ENCODE data around the gene CNTN4. TPM values are rescaled to one million over a fixed set of nuclear protein-coding genes. Genes with fewer than 3 reads are reported as not detected.

The CNTN4 gene
- total RNA-seq, 3 donors from 2014 or later (not counting 1 experiment from before 2014, with no cell fraction given), result not detected

DNA sequence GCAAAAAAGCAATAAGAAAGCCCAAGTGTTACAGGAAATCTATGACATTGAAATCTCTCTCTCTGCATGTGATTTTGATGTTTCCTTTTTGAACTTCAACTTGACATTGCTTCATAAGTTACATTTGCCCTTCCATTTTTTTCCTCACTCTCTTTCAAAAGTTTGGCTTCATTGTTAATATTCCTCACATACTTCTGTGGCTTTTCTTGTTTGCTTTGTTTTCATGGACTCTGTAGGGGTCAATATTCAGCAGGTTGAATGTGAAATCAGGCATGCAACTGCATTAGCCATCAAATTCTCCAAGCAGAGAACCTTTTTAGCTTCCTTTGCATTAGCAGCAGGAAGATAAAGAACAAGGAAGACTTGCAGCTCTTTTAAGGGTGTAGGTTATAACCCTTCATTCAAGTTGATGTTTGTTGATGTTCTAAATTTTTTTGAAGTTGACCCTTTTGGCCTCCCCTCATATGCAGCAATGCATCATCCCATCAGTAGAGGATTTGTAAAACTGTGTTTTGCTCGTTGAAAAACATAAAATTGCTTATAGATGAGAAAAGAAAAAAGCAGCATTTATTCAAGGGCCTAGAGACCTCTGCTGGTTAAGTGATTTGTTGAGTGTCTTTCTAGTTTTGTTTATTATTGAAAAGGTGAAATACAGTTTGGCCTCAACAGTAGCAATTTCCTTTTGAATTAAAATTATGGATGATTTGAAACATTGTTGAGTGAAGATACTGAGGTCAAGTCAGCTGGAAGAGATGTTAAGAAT, 800.1 kb downstream of the CNTN4 start:
- H3K27ac ChIP-seq (ENCODE audit: low read length), result no peak overlapping the region
- no peaks in the 10 kb centered on the region for H3K36me3 ChIP-seq (ENCODE audit: control insufficient read depth, insufficient read depth, low read length)
- Mint-ChIP-seq H3K36me3 (no peaks in the 10 kb centered on the region), H3K4me1 (no peaks in the 10 kb centered on the region), H3K9me3 (no peaks in the 10 kb centered on the region), H3K4me3 (no peak overlapping the region), H3K27me3 (ENCODE audit: low read depth in 2 of 2) (peaks cover 0 to 14% of the 10 kb centered on the region in 2 donors), H3K27ac (no peak overlapping the region)
- H3K4me1 ChIP-seq (ENCODE audit: control insufficient read depth, insufficient read depth, low read length), result no peaks in the 10 kb centered on the region
- ATAC-seq, result no peak
- no peak for DNase-seq
- no peaks in the 10 kb centered on the region for H3K27me3 ChIP-seq (ENCODE audit: control insufficient read depth, insufficient read depth, low read length)
- TF ChIP-seq, protein P1, sequence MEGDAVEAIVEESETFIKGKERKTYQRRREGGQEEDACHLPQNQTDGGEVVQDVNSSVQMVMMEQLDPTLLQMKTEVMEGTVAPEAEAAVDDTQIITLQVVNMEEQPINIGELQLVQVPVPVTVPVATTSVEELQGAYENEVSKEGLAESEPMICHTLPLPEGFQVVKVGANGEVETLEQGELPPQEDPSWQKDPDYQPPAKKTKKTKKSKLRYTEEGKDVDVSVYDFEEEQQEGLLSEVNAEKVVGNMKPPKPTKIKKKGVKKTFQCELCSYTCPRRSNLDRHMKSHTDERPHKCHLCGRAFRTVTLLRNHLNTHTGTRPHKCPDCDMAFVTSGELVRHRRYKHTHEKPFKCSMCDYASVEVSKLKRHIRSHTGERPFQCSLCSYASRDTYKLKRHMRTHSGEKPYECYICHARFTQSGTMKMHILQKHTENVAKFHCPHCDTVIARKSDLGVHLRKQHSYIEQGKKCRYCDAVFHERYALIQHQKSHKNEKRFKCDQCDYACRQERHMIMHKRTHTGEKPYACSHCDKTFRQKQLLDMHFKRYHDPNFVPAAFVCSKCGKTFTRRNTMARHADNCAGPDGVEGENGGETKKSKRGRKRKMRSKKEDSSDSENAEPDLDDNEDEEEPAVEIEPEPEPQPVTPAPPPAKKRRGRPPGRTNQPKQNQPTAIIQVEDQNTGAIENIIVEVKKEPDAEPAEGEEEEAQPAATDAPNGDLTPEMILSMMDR (IDR thresholded peaks at IDR 0.05), result no peak
- intact Hi-C loops (cut with micrococcal nuclease), result no loop called here
- H3K9me3 ChIP-seq (ENCODE audit: control insufficient read depth, insufficient read depth, low read length), result no peaks in the 10 kb centered on the region
- no peak overlapping the region for H3K4me3 ChIP-seq (ENCODE audit: low read length)
- WGBS (ENCODE audit: insufficient coverage), result 38% methylated on average over 1 of the region's 1 CpG

GRCh38 chr3:2904054-2904453, 805.4 kb downstream of the CNTN4 start:
- 78% methylated on average over 1 of the region's 2 CpGs for WGBS (ENCODE audit: insufficient coverage)
- H3K27me3 Mint-ChIP-seq (ENCODE audit: low read depth in 2 of 2), result peaks cover 0 to 7% of the 10 kb centered on the region in 2 donors
- intact Hi-C loops (cut with micrococcal nuclease), result no loop called here
- no peaks in the 10 kb centered on the region for H3K27me3 ChIP-seq (ENCODE audit: control insufficient read depth, insufficient read depth, low read length)
- TF ChIP-seq, protein P1 (IDR thresholded peaks at IDR 0.05), result no peak
- H3K9me3 Mint-ChIP-seq, result no peaks in the 10 kb centered on the region
- H3K9me3 ChIP-seq (ENCODE audit: control insufficient read depth, insufficient read depth, low read length), result no peaks in the 10 kb centered on the region
- H3K36me3 ChIP-seq (ENCODE audit: control insufficient read depth, insufficient read depth, low read length), result no peaks in the 10 kb centered on the region
- no peaks in the 10 kb centered on the region for H3K4me1 Mint-ChIP-seq
- no peaks in the 10 kb centered on the region for H3K4me1 ChIP-seq (ENCODE audit: control insufficient read depth, insufficient read depth, low read length)
- H3K27ac Mint-ChIP-seq, result no peak overlapping the region
- no peak for DNase-seq
- H3K4me3 ChIP-seq (ENCODE audit: low read length), result no peak overlapping the region
- H3K36me3 Mint-ChIP-seq, result no peaks in the 10 kb centered on the region
- no peak overlapping the region for H3K4me3 Mint-ChIP-seq
- ATAC-seq, result no peak
- no peak overlapping the region for H3K27ac ChIP-seq (ENCODE audit: low read length)

- 84% methylated on average over 5 of the region's 5 CpGs for WGBS (ENCODE audit: insufficient coverage)
- Mint-ChIP-seq H3K4me1 (no peaks in the 10 kb centered on the region), H3K4me3 (no peak overlapping the region), H3K27ac (no peak overlapping the region), H3K36me3 (no peaks in the 10 kb centered on the region), H3K9me3 (no peaks in the 10 kb centered on the region), H3K27me3 (ENCODE audit: low read depth in 2 of 2) (peaks cover 2 to 7% of the 10 kb centered on the region in 2 donors)
- TF ChIP-seq, protein P1 (IDR thresholded peaks at IDR 0.05), result no peak
- H3K27ac ChIP-seq (ENCODE audit: low read length), result no peak overlapping the region
- no peak for DNase-seq
- no peak overlapping the region for H3K4me3 ChIP-seq (ENCODE audit: low read length)
- intact Hi-C loops (cut with micrococcal nuclease), result no loop called here
- H3K27me3 ChIP-seq (ENCODE audit: control insufficient read depth, insufficient read depth, low read length), result no peaks in the 10 kb centered on the region
- no peaks in the 10 kb centered on the region for H3K36me3 ChIP-seq (ENCODE audit: control insufficient read depth, insufficient read depth, low read length)
- H3K9me3 ChIP-seq (ENCODE audit: control insufficient read depth, insufficient read depth, low read length), result no peaks in the 10 kb centered on the region
- ATAC-seq, result no peak
- no peaks in the 10 kb centered on the region for H3K4me1 ChIP-seq (ENCODE audit: control insufficient read depth, insufficient read depth, low read length)
Measured at GRCh38 chr3:2908693-2909351, 810.2 kb downstream of the CNTN4 start.
